Progenitor cell of endocrine pancreas (in vitro differentiated cells): ENCODE data around the gene GPD1L. TPM values are rescaled to one million over a fixed set of nuclear protein-coding genes. Genes with fewer than 3 reads are reported as not detected.

Source experiments
- DNase-seq: peaks from one replicate; pipeline ENCODE4 v3.0.0; 2021; ENCODE audit warnings: low spot score; ENCODE audit not compliant: unreplicated experiment
- H3K27ac Mint-ChIP-seq: 2 replicates; pipeline ENCODE4 v1.8.0; 2021; ENCODE audit warnings: mild to moderate bottlenecking, moderate library complexity, mixed read lengths
- H3K27me3 Mint-ChIP-seq: 2 replicates; pipeline ENCODE4 v1.8.0; 2021; ENCODE audit warnings: mixed read lengths
- H3K36me3 Mint-ChIP-seq: 2 replicates; pipeline ENCODE4 v1.8.0; 2022; ENCODE audit warnings: mixed read lengths; ENCODE audit not compliant: insufficient read depth
- H3K4me1 Mint-ChIP-seq: 2 replicates; pipeline ENCODE4 v1.8.0; 2021; ENCODE audit warnings: low read depth, mixed read lengths
- H3K4me3 Mint-ChIP-seq: 2 replicates; pipeline ENCODE4 v1.8.0; 2021; ENCODE audit warnings: low read depth, mild to moderate bottlenecking, moderate library complexity, mixed read lengths
- H3K9me3 Mint-ChIP-seq: 2 replicates; pipeline ENCODE4 v1.8.0; 2021; ENCODE audit warnings: low read depth, mixed read lengths
- CTCF ChIP-seq: fragments of 200-600 bp; sonication (generic); IDR thresholded peaks from one replicate; pipeline ENCODE4 v1.5.0; 2021; ENCODE audit warnings: antibody characterized with exemption, mild to moderate bottlenecking; ENCODE audit not compliant: unreplicated experiment
- total RNA-seq: library from RNA; stranded (reverse); gene quantifications from 2 replicates; pipeline ENCODE4 v1.2.1, GENCODE V29; 2021

GPD1L gene
- total RNA-seq, 1 donor from 2014 or later: 13.8 TPM

DNA sequence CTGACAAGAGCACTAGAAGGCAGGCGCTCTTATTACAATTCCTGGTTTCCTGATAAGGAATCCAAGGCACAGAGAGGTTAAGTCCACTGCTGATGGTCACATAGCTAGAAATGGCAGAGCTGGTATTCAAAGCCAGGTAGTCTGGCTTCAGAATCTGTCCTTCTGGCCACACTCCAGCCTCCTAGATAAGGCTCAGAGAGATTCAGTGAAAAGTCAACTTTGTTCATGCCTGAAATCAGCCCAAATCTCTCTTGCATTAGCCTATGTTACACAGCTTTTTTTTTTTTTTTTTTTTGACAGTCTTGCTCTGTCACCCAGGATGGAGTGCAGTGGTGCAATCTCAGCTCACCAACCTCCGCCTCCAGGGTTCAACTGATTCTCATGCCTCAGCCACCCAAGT lies 110.9 kb downstream of the GPD1L start:
- peaks cover 47% of the 10 kb centered on the region for H3K4me1 Mint-ChIP-seq
- H3K4me3 Mint-ChIP-seq: no peak overlapping the region
- H3K9me3 Mint-ChIP-seq: no peaks in the 10 kb centered on the region
- no peaks in the 10 kb centered on the region for H3K36me3 Mint-ChIP-seq
- no peak for TF ChIP-seq CTCF
- peak overlapping the region; percentile 93 for H3K27ac Mint-ChIP-seq
- DNase-seq: no peak
- H3K27me3 Mint-ChIP-seq: no peaks in the 10 kb centered on the region

Other genes starting within 250 kb of the GPD1L start
- gene OSBPL10, start 125.4 kb upstream of the GPD1L start, total RNA-seq: 23.9 and 25.2 TPM in 2 replicates
- 2.1 and 2.2 TPM in 2 replicates for gene ZNF860, start 124.9 kb upstream of the GPD1L start, total RNA-seq
- 33.8 and 39.1 TPM in 2 replicates for gene CMTM8, start 132.1 kb downstream of the GPD1L start, total RNA-seq